ENCODE measurements around the gene GHR. TPM values are rescaled to one million over a fixed set of nuclear protein-coding genes. Genes with fewer than 3 reads are reported as not detected.

The GHR gene
- total and polyA plus RNA-seq, 2 of the 8 experiments (the other 6 are each of a cell fraction or from before 2014, with no cell fraction given): 0.15 to 0.19 TPM

- no peak for TF ChIP-seq GABPA (IDR thresholded peaks at IDR 0.05; ENCODE audit: borderline replicate concordance, insufficient read depth, low read length)
- no peak for TF ChIP-seq SP1 (IDR thresholded peaks at IDR 0.05; ENCODE audit: low read depth, low read length)
- TF ChIP-seq RAD21 (IDR thresholded peaks at IDR 0.05 in 1 of 2, conservative IDR thresholded peaks at IDR 0.05 in 1 of 2; ENCODE audit: low read depth in 2 of 2, low read length in 2 of 2): no peak
Measured at GRCh38 chr5:42506662-42507061, 83.4 kb downstream of the GHR start (continued).

Measured in H1 (cell line).